GM18519 (cell line): ENCODE results near the gene PRCD.
"Not testable (repeated sequence)": the region's sequence is repeated elsewhere in the genome, so short reads cannot be mapped to it uniquely, and the experiment has no call there.

ENCODE experiments used
- ATAC-seq: cut with Tn5 transposase; IDR thresholded peaks from one replicate; pipeline ENCODE4 v1.9.1; 2021; ENCODE audit warnings: mild to moderate bottlenecking, moderate library complexity; ENCODE audit not compliant: unreplicated experiment, low FRiP score

Gene PRCD

DNA sequence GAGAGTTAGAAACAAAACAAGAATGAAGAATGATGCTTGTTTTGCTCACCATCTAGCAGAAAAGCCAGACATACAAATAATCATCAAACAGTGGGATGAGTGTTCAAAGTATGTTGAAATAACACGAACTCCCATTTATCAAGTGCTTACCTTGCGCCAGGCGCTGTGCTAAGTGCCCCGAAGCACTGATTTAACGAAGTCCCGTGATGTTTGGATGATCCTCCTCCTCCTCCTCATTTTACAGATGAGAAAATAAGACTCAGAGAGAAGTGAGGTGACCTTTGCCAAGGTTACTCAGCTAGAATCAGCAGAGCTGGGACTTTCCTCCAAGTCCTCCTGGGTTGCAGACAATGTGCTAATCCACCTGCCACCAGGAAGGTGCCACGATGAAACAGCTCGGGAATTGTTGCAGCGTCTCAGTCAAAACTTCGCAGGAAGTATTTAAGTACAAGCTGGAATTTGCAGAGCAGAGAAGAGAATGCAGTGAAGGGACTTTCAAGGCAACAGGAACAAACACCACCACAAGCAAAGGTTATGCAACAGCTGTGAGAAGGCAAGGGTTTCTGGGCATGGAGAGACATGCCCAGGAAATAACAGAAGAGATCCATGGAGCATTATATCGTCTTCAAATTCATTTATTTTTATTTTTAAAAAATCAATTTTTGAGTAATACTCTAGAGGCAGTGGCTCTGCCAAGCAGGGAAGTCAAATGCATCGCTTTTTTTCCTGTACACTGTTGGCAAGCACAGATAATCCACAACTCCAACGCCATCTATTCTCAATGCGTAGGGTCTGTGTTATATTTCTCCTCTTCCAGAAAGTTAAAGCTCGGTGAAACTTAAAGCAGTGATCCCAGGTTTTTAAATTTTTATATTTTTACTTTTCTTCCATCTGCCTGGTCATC lies 11.1 kb downstream of the PRCD start:
- no peak for ATAC-seq

DNA sequence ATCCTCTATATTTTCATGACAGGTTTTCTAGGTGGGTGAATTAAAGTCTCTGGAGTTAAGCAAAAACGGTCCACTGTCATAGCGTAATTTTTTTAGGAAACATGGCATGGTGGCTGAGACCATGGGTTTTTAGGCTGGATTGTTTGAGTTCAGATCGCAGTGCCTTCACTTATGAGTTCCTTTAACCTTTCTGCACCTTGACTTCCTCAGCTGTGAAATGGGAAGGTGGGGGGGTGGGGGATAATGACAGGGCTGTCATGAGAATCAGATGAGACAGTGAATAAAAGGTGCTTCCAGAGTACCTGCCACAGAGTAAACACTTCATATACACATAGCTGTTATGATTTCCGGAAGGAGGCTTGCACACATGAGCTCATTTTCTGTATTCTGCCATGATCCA lies 11.8 kb downstream of the PRCD start:
- no peak for ATAC-seq

DNA sequence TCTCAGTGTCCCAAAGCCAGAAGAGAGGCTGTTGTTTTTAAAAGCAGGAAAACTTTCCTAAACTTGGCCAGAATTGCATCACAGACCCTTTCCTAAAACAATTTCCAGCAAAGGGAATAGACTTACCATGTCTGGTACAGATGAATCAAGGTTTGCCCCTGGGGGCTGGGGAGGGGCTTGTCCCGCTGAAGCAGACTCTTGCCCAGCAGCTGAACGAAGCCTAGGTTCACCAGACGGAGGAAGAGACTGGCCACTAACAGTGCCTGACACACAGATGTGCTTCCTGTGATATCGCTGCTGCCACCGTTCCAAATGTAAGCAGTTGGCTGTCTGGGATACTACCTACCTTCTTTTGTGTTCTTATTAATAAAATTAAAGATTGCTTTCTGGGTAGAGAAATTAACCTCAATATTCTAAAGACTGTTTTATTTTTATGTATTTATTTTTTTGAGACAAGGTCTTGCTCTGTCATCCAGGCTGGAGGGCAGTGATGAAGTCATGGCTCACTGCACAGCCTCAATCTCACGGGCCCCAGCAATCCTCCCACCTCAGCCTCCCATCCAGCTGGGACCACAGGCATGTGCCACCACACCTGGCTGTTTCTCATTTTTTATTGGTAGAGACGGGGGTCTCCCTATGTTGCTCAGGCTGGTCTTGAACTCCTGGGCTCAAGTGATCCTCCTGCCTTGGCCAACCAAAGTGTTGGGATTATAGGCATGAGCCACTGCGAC lies 13.5 kb downstream of the PRCD start:
- no peak for ATAC-seq

DNA sequence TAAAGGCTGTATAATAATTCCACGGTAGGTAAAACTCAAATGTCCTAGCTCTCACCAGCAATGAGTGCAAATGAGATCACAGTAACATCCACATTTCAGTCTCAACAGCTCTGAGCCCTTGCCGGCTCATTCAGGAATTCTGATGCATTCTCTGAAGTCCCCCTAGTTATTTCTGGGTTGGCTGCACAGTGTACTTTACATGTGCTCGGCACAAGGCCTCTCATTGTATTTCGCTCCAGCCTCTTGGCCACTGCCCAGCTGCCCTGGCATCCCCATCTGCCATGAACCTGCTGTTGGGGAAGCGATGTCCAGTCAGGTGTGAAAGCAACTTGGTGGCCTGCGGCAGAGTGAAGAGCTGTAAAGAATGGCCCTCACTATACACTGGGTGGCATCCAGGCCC lies 14.3 kb downstream of the PRCD start:
- no peak for ATAC-seq

DNA sequence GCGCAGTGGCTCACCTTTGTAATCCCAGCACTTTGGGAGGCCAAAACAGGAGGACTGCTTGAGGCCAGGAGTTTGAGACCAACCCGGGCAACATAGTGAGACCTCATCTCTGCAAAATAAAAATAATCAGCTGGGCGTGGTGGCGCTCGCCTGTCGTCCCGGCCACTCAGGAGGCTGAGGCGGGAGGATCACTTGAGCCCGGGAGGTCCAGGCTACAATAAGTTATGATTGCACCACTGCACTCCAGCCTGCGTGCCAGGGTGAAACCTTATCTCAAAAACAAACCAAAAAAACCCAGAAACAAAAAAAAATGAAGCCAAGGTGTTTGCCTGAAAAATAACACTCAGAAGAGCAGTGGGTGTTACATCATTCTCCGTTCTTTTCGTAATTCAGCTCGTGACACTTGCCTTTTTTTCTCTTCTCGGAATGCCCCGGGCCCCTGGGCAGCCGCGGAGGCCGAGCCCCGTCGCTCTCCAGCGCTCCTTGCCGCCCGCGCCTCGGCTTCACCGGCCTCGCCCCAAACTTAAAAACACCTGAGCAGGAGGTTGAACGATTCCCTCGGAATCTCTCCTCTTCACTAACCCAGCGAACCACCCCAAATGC lies 17.0 kb downstream of the PRCD start:
- ATAC-seq = peak; percentile 11

DNA sequence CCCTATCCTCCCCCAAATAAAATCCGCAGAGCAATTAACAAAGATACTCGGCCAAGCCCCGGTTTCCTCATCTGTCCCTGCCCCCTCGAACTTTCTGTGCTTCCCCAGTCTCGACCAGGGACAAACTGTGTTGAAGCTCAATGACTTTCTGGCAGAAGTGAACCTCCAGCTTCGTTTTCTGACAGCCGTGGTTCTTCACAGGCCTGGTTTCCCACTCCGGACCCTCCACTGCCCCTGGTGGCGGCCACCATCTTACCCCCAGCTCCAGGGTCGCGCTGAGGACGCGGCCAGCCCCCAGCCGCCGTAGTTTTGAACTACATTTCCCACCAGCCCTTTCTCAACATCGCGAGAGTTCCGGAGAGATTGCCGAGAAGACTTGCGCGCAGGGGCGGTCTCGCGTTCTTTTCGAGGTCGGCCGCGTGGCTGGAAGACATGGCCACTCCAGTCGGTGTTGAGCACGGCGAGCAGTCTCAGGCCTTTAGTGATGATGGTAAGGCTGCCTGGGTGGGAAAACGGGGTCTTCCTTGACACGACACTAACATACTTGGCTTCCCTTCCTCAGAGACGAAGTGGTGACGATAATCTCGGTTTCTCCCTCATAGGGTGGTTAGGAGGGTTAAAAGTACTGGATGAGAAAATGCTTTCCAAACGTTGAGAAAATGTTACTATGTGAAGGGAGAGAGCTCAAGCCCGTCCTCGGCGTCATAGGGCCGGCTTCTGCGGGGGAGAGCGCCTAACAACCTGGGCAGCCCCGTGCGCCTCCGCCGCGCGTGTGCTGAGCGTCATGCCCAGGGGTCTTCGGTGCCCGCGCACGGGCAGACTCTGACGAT lies 17.7 kb downstream of the PRCD start:
- ATAC-seq = peak; percentile 79

DNA sequence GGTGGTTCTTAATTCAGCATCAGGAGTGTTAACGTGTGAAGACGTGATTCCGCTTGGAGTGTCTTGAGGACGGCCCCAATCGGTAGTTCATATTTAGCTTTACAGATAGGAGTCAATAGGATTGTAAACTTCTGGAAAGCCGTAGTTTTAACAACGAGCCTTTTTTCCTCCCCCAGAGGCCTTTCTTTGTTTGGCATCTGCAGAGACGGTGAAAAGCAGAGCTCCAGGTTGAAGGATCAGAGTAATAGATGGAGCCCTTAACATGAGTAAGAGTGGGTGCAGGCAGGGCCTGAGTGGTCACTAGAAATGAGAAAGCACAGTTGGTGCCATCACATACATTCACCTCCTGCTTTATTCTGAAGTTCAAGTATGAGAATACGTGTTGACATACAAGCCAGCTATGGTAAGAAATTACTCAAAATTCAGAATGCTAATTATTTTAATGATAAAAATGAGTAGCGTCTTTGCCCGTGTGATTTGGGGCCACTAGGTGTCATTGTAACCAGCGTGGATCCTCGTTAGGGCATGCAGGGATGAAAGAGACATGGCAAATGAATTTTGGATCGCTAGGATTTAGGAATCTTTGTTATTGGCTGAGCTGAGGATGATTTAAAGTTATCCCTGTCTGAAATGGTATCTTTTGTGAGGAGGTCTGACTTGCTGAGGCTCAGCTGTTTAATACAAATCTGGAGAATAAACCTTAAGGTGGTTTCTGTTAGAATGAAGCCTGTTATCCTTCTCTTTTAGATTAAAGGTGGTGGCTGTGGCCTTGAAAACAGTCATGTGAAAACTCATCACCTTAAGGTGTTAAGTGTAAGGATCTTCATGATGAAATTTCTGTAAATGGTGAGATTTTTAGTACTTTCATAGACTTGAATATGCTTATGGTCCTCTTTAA lies 18.6 kb downstream of the PRCD start:
- ATAC-seq = no peak

DNA sequence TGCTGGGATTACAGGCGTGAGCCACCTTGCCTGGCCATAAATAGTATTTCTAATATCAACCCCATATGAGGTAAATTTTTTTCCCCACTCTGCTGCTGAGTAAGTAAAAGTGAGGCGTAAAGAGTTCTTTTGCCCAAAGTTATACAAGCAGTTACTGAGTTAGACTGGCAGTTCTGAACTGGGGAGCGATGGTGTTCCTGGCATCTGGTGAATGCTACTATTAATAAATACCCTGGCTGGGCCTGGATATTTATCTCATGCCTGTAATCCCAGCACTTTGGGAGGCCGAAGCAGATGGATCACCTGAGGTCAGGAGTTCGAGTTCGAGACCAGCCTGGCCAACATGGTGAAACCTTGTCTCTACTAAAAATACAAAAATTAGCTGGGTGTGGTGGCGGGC lies 19.6 kb downstream of the PRCD start:
- not testable (repeated sequence) for ATAC-seq

DNA sequence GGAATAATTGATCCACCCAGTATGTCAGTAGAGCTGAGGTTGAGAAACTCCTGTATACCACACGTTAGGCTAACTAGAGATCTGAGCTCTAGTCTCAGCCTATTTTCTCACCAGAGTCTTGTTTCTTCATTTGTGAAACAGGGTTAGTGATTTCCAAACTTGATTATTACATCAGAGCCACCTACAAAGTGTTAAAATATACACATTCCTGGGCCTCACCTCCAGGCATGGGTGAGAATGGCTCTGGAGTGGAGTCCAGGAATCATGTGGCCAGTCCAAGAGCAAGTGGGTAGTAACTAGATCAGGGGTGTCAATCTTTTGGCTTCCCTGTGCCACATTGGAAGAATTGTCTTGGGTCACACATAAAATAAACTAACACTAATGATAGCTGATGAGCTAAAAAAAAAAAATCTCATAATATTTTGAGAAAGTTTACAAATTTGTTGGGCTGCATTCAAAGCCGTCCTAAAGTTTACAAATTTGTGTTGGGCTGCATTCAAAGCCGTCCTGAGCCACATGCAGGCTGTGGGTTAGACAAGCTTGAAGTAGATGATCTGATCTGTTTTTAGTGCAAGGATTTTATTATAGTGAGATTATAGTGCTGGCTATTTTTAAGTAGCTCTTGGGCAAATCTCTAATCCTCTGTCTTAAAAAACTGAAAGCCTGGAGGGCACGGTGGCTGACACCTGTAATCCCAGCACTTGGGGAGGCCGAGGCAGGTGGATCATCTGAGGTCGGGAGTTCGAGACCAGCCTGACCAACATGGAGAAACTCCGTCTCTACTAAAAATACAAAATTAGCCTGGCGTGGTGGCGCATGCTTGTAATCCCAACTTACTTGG lies 20.4 kb downstream of the PRCD start:
- ATAC-seq = no peak

DNA sequence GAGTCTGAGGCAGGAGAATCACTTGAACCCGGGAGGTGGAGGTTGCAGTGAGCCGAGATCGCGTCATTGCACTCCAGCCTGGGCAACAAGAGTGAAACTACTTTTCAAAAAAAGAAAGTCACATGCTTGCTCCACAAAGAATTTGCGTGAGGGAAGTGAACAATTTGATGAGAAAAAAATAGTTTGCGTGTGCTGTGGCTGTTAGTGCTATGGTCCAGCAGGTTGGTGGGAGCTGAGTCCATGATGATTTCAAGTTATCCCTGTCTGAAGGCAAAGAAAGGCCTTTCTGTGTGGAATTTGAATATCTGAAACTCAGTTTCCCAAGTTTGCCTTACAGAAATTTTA lies 21.0 kb downstream of the PRCD start:
- no peak for ATAC-seq

DNA sequence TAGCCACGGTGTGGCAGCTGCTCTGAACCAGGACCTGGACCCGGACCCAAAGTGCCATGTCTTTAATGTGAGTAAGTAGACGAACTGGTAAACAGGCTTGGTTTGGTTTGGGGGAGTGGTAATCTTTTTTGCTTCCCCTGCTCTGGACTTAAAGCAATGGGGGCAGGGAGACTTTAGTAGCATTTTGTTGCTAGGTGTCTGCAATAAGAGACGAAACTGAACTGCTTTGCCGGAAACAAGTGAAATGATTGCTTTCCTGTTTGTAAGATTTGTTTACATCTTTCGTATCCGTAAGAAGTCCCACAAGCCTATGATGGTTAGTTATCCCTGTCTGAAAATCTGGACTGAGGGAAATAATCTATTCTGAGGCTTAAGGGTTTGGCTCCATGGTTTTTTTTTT lies 21.5 kb downstream of the PRCD start:
- no peak for ATAC-seq

DNA sequence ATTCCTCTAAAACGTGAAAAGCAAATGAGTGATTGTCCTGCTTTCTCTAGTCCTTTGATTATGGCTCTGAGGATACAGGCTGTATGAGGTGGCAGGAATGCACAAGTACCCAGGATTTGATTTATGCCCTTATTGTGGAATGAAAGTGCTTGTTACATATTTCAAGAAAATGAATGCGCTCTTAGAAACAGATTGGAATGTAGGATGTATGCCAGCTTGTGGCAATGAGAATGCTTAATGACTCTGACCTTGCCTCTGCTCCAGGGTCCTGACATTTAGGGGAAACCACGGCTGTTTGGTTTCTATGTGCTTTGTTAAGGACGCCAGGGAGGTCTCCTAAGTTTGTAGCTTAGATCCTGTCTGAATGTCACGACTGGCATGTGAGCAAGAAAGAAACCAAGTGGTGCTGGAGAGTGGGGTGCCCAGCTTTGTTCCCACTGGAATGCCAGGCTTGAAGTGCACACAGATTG lies 22.0 kb downstream of the PRCD start:
- no peak for ATAC-seq

DNA sequence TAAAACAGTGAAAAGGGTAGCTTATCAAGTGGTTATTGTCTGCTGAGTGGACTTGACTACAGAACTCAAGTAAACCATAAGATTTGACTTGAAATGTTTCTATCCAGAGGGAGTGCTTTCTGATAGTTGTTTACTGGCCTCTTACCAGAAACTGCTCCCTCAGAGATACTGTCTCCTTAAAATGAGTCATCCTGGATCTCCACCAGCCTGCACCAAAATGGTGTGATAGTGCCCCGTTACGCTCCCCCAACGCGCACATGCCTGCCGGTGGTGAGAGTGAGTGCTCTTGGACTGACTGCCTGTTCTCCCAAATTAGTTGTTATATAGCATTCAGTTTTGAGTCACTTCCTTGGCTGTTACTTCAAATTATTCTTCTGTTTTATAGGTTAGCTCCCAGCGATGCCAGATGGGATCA lies 22.9 kb downstream of the PRCD start:
- ATAC-seq = no peak

DNA sequence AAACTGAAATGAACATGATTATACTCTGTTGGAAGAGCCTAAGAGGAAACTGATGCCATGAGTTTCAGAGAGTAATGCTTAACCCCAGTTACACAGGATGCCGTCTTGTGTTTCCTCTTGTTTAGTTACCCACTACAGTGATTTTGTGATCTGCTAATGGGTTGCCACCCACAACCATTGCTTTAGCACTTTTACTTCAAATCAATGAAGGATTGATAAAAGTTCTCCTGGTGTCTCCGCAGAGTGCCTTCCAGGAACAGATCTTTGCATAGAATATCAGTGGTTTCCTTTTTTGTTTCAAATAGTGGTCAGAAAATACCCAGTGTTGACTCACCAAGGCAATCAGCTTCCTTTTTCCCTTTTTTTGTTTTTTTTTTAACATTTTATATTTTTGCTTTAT lies 23.5 kb downstream of the PRCD start:
- not testable (repeated sequence) for ATAC-seq

DNA sequence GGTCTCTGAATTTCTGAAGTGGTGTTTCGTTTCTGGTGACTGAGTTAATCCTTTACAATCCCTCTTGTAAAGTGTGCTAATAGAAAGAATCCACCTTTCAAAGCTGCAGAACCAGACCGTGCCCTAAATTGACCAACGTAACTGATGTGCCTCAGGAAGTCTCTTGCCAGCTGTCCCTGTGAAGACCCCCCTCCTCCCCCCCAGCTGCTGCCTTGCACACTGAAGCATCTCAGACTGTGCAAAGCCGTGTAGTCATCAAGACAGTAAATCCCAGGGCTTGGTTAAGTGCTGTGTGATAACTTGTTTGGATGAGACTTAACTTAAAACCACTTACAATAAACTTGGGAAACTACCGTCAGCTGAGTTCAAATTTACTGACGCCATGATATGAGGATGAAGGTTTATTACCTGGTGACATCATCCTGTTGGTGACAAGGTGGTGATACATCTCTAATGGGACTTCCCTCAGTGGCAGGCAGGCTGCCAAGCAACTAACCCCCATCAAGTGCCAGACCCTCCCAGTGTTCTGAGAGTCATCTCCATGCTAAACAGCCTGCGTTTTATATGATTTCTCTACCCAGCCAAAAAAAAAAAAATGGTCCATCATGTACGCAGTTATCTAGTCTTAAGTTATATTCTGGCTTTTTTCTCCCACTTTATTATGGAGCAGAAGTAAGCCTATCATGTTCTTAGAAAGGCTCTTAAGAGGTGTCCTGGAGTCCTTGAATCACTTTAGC lies 25.3 kb downstream of the PRCD start:
- ATAC-seq = not testable (repeated sequence)

DNA sequence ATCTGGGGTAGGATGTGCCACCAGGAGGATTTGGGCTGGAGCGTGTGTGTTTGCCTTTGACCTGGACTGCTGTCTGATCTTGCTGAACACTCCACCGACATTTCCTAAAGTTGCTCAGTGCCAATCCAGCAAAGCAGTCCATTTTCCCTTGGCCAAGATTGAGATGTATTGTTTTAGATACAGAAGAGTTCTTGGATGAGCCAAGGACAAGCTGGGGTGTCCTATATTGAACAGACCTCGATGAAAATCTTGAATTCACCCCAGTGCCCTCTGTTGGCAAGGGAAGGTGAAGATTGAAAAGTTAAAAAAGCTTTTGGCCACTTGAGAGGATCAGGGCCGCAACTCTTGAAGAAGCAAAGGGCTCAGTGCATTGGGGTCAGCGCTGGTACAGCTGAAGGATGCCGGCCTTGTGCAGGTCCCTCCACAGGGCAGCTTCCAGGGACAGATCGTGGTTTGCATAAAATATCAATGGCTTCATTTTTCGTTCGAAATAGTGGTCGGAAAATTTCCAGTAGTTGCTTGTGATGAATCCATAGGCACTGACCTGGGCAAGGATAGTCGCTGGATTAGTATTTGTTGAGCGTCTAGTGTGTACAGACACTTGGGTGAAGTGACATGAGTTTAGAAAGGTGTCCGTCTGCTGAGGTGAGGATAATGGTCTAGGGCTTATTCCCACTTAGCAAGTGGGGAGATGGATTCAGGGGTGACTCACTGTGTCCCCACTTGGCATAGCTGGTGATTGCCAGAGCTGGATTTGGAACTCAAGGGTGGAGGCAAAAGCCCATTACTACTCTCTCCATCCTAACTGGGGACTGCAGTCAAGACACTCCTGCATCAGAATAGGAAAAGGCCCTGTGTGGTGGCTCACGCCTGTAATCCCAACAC lies 26.1 kb downstream of the PRCD start:
- no peak for ATAC-seq

DNA sequence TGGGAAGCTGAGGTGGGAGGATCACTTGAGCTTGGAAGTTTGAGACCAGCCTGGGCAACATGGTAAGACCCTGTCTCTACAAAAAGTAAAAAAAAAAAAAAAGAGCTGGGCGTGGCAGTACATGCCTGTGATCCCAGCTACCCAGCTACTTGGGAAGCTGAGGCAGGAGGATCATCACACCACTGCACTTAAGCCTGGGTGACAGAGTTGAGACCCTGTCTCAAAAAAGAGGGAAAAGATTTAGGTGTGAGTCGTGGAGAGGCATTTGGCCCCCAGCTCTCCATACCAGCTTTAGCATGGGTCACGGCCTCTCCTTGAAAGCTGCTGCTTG lies 26.7 kb downstream of the PRCD start:
- ATAC-seq = no peak
